H1 (cell line): ENCODE data around the gene MANF. TPM values are rescaled to one million over a fixed set of nuclear protein-coding genes. Genes with fewer than 3 reads are reported as not detected.

Experiments used
- CTCF ChIA-PET: fragments of 300-600 bp; sonication (Branson Sonifier 250); formaldehyde crosslinking; loops from one replicate; lab custom pipeline; 2021; ENCODE audit not compliant: partially characterized antibody; lab: Charles Lee
- POLR2A ChIA-PET: fragments of 300-600 bp; sonication (Branson Sonifier 250); formaldehyde crosslinking; loops from one replicate; lab custom pipeline; 2021; ENCODE audit warnings: inconsistent platforms; ENCODE audit not compliant: partially characterized antibody; lab: Charles Lee
- DNase-seq, 2 experiments: peaks; one replicate each; pipeline versions ENCODE4 v3.0.0 to v3.0.0-alpha.2; 2010 to 2022; ENCODE audit warnings: low spot score in 2 of 2, low read depth in 1 of 2, mixed read lengths in 1 of 2
- FAIRE-seq: peaks from 2 replicates; lab custom pipeline; 2011; peaks lifted over from hg19 to GRCh38; lab: Jason Lieb, UNC
- H2AFZ ChIP-seq: 2 replicates; pipeline ENCODE4 v1.8.1; 2012; ENCODE audit warnings: low read length, inconsistent platforms
- H2AK5ac ChIP-seq: 2 replicates; pipeline ENCODE4 v1.6.1; 2013; ENCODE audit warnings: low read depth, low read length
- H2BK120ac ChIP-seq: replicated peaks from 2 replicates; pipeline ENCODE3; 2013; ENCODE audit warnings: low read depth, low read length, inconsistent platforms
- H2BK12ac ChIP-seq: 2 replicates; pipeline ENCODE4 v1.6.1; 2013; ENCODE audit warnings: low read depth, low read length
- H2BK15ac ChIP-seq: 2 replicates; pipeline ENCODE4 v1.6.1; 2013; ENCODE audit warnings: low read length
- H2BK20ac ChIP-seq: 2 replicates; pipeline ENCODE4 v1.6.1; 2013; ENCODE audit warnings: low read length
- H2BK5ac ChIP-seq: 2 replicates; pipeline ENCODE4 v1.6.1; 2013; ENCODE audit warnings: low read depth, low read length
- H3K14ac ChIP-seq: 2 replicates; pipeline ENCODE4 v1.6.1; 2013; ENCODE audit warnings: inconsistent platforms; ENCODE audit not compliant: insufficient read length
- H3K18ac ChIP-seq: 2 replicates; pipeline ENCODE4 v1.6.1; 2013; ENCODE audit warnings: low read length; ENCODE audit errors: extremely low read depth
- H3K23ac ChIP-seq: 2 replicates; pipeline ENCODE4 v1.6.1; 2013; ENCODE audit warnings: inconsistent platforms; ENCODE audit not compliant: insufficient read length
- H3K23me2 ChIP-seq: 2 replicates; pipeline ENCODE4 v1.6.1; 2013; ENCODE audit warnings: low read depth, low read length
- H3K27ac ChIP-seq: 2 replicates; pipeline ENCODE4 v1.6.1; 2011; ENCODE audit warnings: low read depth, low read length, inconsistent platforms
- H3K27me3 ChIP-seq, 4 experiments: replicated peaks in 1 of 4; 1 replicate in 1 of 4; 2 replicates in 3 of 4; pipeline versions ENCODE4 v1.6.1 to v1.8.1; 2011 to 2013; ENCODE audit warnings: low read length in 3 of 4, mild to moderate bottlenecking in 3 of 4, inconsistent platforms in 2 of 4, mixed read lengths in 2 of 4, moderate library complexity in 1 of 4; ENCODE audit not compliant: control insufficient read depth in 3 of 4, insufficient read depth in 3 of 4; ENCODE audit errors: extremely low read depth in 1 of 4
- H3K36me3 ChIP-seq, 4 experiments: 2 replicates each; pipeline versions ENCODE4 v1.6.1 to v1.8.1; 2011 to 2013; ENCODE audit warnings: mild to moderate bottlenecking in 4 of 4, low read length in 3 of 4, moderate library complexity in 2 of 4, control low read depth in 1 of 4, inconsistent platforms in 1 of 4; ENCODE audit not compliant: insufficient read depth in 4 of 4, control insufficient read depth in 2 of 4
- H3K4ac ChIP-seq: replicated peaks from 2 replicates; pipeline ENCODE3; 2013; ENCODE audit warnings: low read length, low read depth, mixed read lengths, inconsistent platforms; ENCODE audit not compliant: insufficient read length
- H3K4me1 ChIP-seq, 4 experiments: replicated peaks in 1 of 4; 1 replicate in 1 of 4; 2 replicates in 3 of 4; pipeline versions ENCODE4 v1.6.1 to v1.8.1; 2011 to 2013; ENCODE audit warnings: low read length in 3 of 4, inconsistent platforms in 2 of 4, mixed read lengths in 1 of 4; ENCODE audit not compliant: insufficient read depth in 4 of 4, control insufficient read depth in 3 of 4
- H3K4me2 ChIP-seq, 2 experiments: 2 replicates each; pipeline versions ENCODE4 v1.6.1 to v1.8.1; 2011 to 2013; ENCODE audit warnings: low read depth in 2 of 2, low read length in 2 of 2, control low read depth in 1 of 2, inconsistent platforms in 1 of 2, mild to moderate bottlenecking in 1 of 2; ENCODE audit not compliant: insufficient read depth in 1 of 2
- H3K4me3 ChIP-seq, 4 experiments: fragments of 200-600, 300-600 bp in 1 of 4; sonication (generic), shearing (Covaris generic), sonication (Bioruptor Twin) in 1 of 4; 2 replicates each; pipeline versions ENCODE4 v1.5.1 to v1.8.1; 2011 to 2016; ENCODE audit warnings: low read length in 4 of 4, low read depth in 3 of 4, control low read depth in 2 of 4, inconsistent platforms in 2 of 4, mild to moderate bottlenecking in 2 of 4, mixed read lengths in 1 of 4, moderate library complexity in 1 of 4; ENCODE audit not compliant: insufficient read depth in 2 of 4; ENCODE audit errors: extremely low read depth in 1 of 4
- H3K56ac ChIP-seq: replicated peaks from 2 replicates; pipeline ENCODE3; 2013; ENCODE audit warnings: low read depth, mild to moderate bottlenecking, mixed read lengths, low read length, inconsistent platforms; ENCODE audit not compliant: insufficient read length
- H3K79me1 ChIP-seq: 2 replicates; pipeline ENCODE4 v1.6.1; 2013; ENCODE audit warnings: low read depth, low read length, control low read depth
- H3K79me2 ChIP-seq, 2 experiments: 2 replicates each; pipeline versions ENCODE4 v1.6.1 to v1.8.1; 2012 to 2013; ENCODE audit warnings: low read length in 2 of 2, mild to moderate bottlenecking in 2 of 2, inconsistent platforms in 1 of 2; ENCODE audit not compliant: insufficient read depth in 2 of 2, control insufficient read depth in 1 of 2
- H3K9ac ChIP-seq, 4 experiments: replicated peaks in 1 of 4; 1 replicate in 1 of 4; 2 replicates in 3 of 4; pipeline versions ENCODE4 v1.6.1 to v1.8.1; 2011 to 2013; ENCODE audit warnings: low read depth in 3 of 4, low read length in 3 of 4, control low read depth in 2 of 4, mild to moderate bottlenecking in 2 of 4, moderate library complexity in 2 of 4, inconsistent platforms in 1 of 4; ENCODE audit errors: extremely low read depth in 1 of 4
- H3K9me3 ChIP-seq, 2 experiments: 2 replicates each; pipeline versions ENCODE4 v1.6.1 to v1.8.1; 2012 to 2013; ENCODE audit warnings: mild to moderate bottlenecking in 2 of 2, moderate library complexity in 2 of 2, control low read depth in 1 of 2, inconsistent platforms in 1 of 2, low read depth in 1 of 2, low read length in 1 of 2, mixed read lengths in 1 of 2; ENCODE audit not compliant: insufficient read depth in 2 of 2
- H4K20me1 ChIP-seq, 2 experiments: replicated peaks in 1 of 2; 2 replicates each; pipeline versions ENCODE3 to v1.8.1; 2011 to 2013; ENCODE audit warnings: inconsistent platforms in 2 of 2, low read length in 2 of 2, mild to moderate bottlenecking in 1 of 2; ENCODE audit not compliant: insufficient read depth in 2 of 2, control insufficient read depth in 1 of 2
- H4K5ac ChIP-seq: 2 replicates; pipeline ENCODE4 v1.6.1; 2013; ENCODE audit warnings: low read length, low read depth, mixed read lengths, inconsistent platforms; ENCODE audit not compliant: insufficient read length
- H4K8ac ChIP-seq: 2 replicates; pipeline ENCODE4 v1.8.0; 2013; ENCODE audit warnings: mild to moderate bottlenecking, moderate library complexity, low read length, inconsistent platforms; ENCODE audit not compliant: insufficient read depth; ENCODE audit errors: extremely low read depth
- H4K91ac ChIP-seq: replicated peaks from 2 replicates; pipeline ENCODE3; 2013; ENCODE audit warnings: low read length, mixed read lengths, inconsistent platforms; ENCODE audit not compliant: insufficient read length
- E2F6 ChIP-seq: IDR thresholded peaks from 2 replicates; pipeline ENCODE4 v1.6.1; 2012; ENCODE audit warnings: inconsistent platforms
- EP300 ChIP-seq, 2 experiments: IDR thresholded peaks; 1 replicate in 1 of 2; 2 replicates in 1 of 2; pipeline ENCODE4 v1.6.1; 2011 to 2012; ENCODE audit warnings: low read depth in 2 of 2, low read length in 2 of 2, mild to moderate bottlenecking in 2 of 2, borderline replicate concordance in 1 of 2, inconsistent platforms in 1 of 2, moderate library complexity in 1 of 2
- GABPA ChIP-seq: IDR thresholded peaks from 2 replicates; pipeline ENCODE4 v1.6.1; 2011; ENCODE audit warnings: mild to moderate bottlenecking, low read length, moderate library complexity, borderline replicate concordance; ENCODE audit not compliant: insufficient read depth
- JUN ChIP-seq: IDR thresholded peaks from 2 replicates; pipeline ENCODE4 v1.6.1; 2011; ENCODE audit warnings: low read depth, mild to moderate bottlenecking, improper control_type of control experiment, low read length
- KDM4A ChIP-seq: IDR thresholded peaks from one replicate; pipeline ENCODE4 v1.7.1; 2012; ENCODE audit warnings: low read depth, mild to moderate bottlenecking, moderate library complexity, low read length, inconsistent platforms; ENCODE audit not compliant: severe bottlenecking
- PHF8 ChIP-seq: fragments of 200-600 bp; sonication (generic); conservative IDR thresholded peaks from 2 replicates; pipeline ENCODE4 v1.7.1; 2012; ENCODE audit warnings: low read depth, mild to moderate bottlenecking, inconsistent platforms, low read length, moderate library complexity
- SIRT6 ChIP-seq: IDR thresholded peaks from one replicate; pipeline ENCODE4 v1.7.1; 2012; ENCODE audit warnings: low read length, inconsistent platforms
- TBP ChIP-seq: IDR thresholded peaks from 2 replicates; pipeline ENCODE4 v1.6.1; 2011; ENCODE audit warnings: low read depth, low read length, improper control_type of control experiment
- ZNF274 ChIP-seq: IDR thresholded peaks from 2 replicates; pipeline ENCODE4 v1.7.0; 2012; ENCODE audit warnings: low read length, borderline replicate concordance; ENCODE audit errors: extremely low read depth
- WGBS, 2 experiments: shearing (Covaris generic) in 1 of 2; methylation state at CpG; one replicate each; pipeline versions ENCODE4 v1.1.6 to v1.1.7; 2013 to 2015; ENCODE audit warnings: low lambda C conversion rate in 2 of 2, mixed read lengths in 2 of 2, inconsistent platforms in 1 of 2, low coverage in 1 of 2, missing lambda C conversion rate in 1 of 2; ENCODE audit not compliant: insufficient replicate concordance in 2 of 2, insufficient coverage in 1 of 2, insufficient read length in 1 of 2; ENCODE audit errors: extremely low coverage in 1 of 2, missing lambda C conversion rate in 1 of 2; 5-methylcytosine and 5-hydroxymethylcytosine counted together
- polyA plus RNA-seq, 7 experiments: library from polyadenylated mRNA; depleted of rRNA in 3 of 7; stranded (reverse) in 5 of 7; unstranded in 2 of 7; fragments of >200 nt in 5 of 7; fragments of 200-250 nt in 2 of 7; gene quantifications; 1 replicate in 5 of 7; 2 replicates in 1 of 7; 4 replicates in 1 of 7; pipeline versions ENCODE4 v1.2.1 to v1.2.3, GENCODE V29; 2011 to 2013; ENCODE audit warnings: missing spikeins in 2 of 7, mixed read lengths in 2 of 7
- total RNA-seq: library from RNA; stranded (reverse); fragmentation: NEBNext Ultra II Directional; extraction: Animal tissue kit (Norgen Biotek cat#: 25700); gene quantifications from 2 replicates; pipeline ENCODE4 v1.2.1, GENCODE V29; 2021

Gene MANF
- total and polyA plus RNA-seq, 2 of the 8 experiments (the other 6 are each of a cell fraction or from before 2014, with no cell fraction given), result 37.5 to 159 TPM

- Histone ChIP-seq H4K20me1 (peaks cover 36 to 50% of the 10 kb centered on the region in 2 experiments), H3K9me3 (no peaks in the 10 kb centered on the region; a peak in 1 of 4 replicates), H3K4ac (peak overlapping the region; percentile 91), H3K27me3 (no peaks in the 10 kb centered on the region), H3K56ac (peak overlapping the region; percentile 70), H2BK120ac (no peak overlapping the region), H3K4me2 (peak overlapping the region; percentile 52 to 89), H2AFZ (no peak overlapping the region), H3K4me1 (peaks cover under 1 to 24% (median 15%) of the 10 kb centered on the region in 4 experiments; a peak in 6 of 7 replicates), H3K9ac (peak overlapping the region; percentile 89 to 100 (median 94)), H3K4me3 (peak overlapping the region; percentile 75 to 90 (median 82)), H3K23ac (no peak overlapping the region), H3K14ac (no peak overlapping the region), H2AK5ac (peak overlapping the region; percentile 17; the same call in 1 of the 2 replicates), H3K79me1 (peaks cover 17% of the 10 kb centered on the region), H4K5ac (peak overlapping the region; percentile 57), H3K23me2 (peaks cover 9% of the 10 kb centered on the region; the same call in 1 of the 2 replicates), H3K18ac (peak overlapping the region; percentile 63; the same call in 1 of the 2 replicates), H2BK15ac (no peak overlapping the region; the same call in 1 of the 2 replicates), H3K27ac (peak overlapping the region; percentile 81), H4K91ac (peak overlapping the region; percentile 81), H4K8ac (peak overlapping the region; percentile 99), H2BK20ac (no peak overlapping the region), H2BK5ac (peak overlapping the region; percentile 74; the same call in 1 of the 2 replicates), H3K79me2 (peaks cover 23 to 57% of the 10 kb centered on the region in 2 experiments), H2BK12ac (no peak overlapping the region), H3K36me3 (peaks cover 33 to 75% (median 50%) of the 10 kb centered on the region in 4 experiments)
- CTCF ChIA-PET, result interaction anchor here (0.7 to 7.2 kb wide), 6 partner anchors 11 to 776 kb away, joined by 3 to 53 read pairs (median 3); partner anchors contain the start of gene MAPKAPK3
- POLR2A ChIA-PET, result interaction anchor here (0.8 to 2.7 kb wide), 10 partner anchors 8 to 823 kb away, joined by 3 to 9 read pairs (median 4); no protein-coding TSS in a partner anchor
- 17% methylated on average over 44 of the region's 115 CpGs; no CpG with 5 or more reads in 1 of the 2 experiments for WGBS, 2 experiments
- DNase-seq (peak in 1 of 2 experiments; percentile 69), FAIRE-seq (no peak)
- TF ChIP-seq PHF8, result peak; percentile 52; the same call in 1 of the 2 replicates
- 0 out of 2 replicates have a peak, but pooled peaks have one; percentile 12 for TF ChIP-seq GABPA
- TF ChIP-seq E2F6, result peak; percentile 75; the same call in 1 of the 2 replicates
- no peak for TF ChIP-seq ZNF274
- TF ChIP-seq TBP, result no peak
- peak; percentile 26 for TF ChIP-seq KDM4A
- TF ChIP-seq EP300 (IDR thresholded peaks at IDR 0.05; ENCODE audit: borderline replicate concordance in 1 of 2, low read depth in 2 of 2, low read length in 2 of 2), result no peak
- no peak for TF ChIP-seq JUN
- no peak for TF ChIP-seq SIRT6
Measured at GRCh38 chr3:51391566-51392354, 6.7 kb downstream of the MANF start.
